K562 (cell line): ENCODE results near the gene PRPF8. TPM values are rescaled to one million over a fixed set of nuclear protein-coding genes. Genes with fewer than 3 reads are reported as not detected.
A peak's percentile ranks its signal among the peaks of the same experiment; 100 is the strongest.

Experiments
- MGA ChIP-seq: fragments of 450-650 bp; IDR thresholded peaks from 2 replicates; pipeline ENCODE4 v1.6.1; 2016; ENCODE audit warnings: mild to moderate bottlenecking, moderate library complexity
- polyA plus RNA-seq, 8 experiments: library from polyadenylated mRNA; depleted of rRNA in 4 of 8; stranded (reverse) in 5 of 8; unstranded in 3 of 8; fragments of >200 nt; fragmentation: Nextera tagmentation in 2 of 8; fragmentation: Illumina TruSeq in 1 of 8; extraction: Ambion mirVana in 2 of 8; extraction: Trizol in 1 of 8; gene quantifications; 2 replicates each; pipeline versions ENCODE4 v1.2.1 to v1.2.3, GENCODE V29; 2011 to 2014; ENCODE audit warnings: inconsistent platforms in 1 of 8, missing spikeins in 1 of 8
- total RNA-seq, 7 experiments: library from RNA; depleted of rRNA in 6 of 7; stranded (reverse); fragments of >200 nt in 6 of 7; fragmentation: Illumina TruSeq in 2 of 7; extraction: Trizol in 2 of 7; gene quantifications; 2 replicates each; pipeline versions ENCODE4 v1.2.1 to v1.2.3, GENCODE V29; 2011 to 2021; ENCODE audit warnings: low replicate concordance in 1 of 7

PRPF8 gene
- total and polyA plus RNA-seq, 9 of the 15 experiments (the other 6 are each of a cell fraction or from before 2014, with no cell fraction given): 64.3 to 294 (median 85.9) TPM

GRCh38 chr17:1731194-1731506 is 46.5 kb upstream of the PRPF8 start (continued):
- TF ChIP-seq MGA: peak; percentile 55
